Smooth muscle cell (in vitro differentiated cells): ENCODE data around the gene B3GLCT. TPM values are rescaled to one million over a fixed set of nuclear protein-coding genes. Genes with fewer than 3 reads are reported as not detected.

ENCODE experiments used
- DNase-seq: peaks from one replicate; lab custom pipeline; 2025; ENCODE audit not compliant: unreplicated experiment; lab: John Stamatoyannopoulos, UW
- H2AFZ ChIP-seq: fragments of 200-600 bp; sonication (generic); 2 replicates; pipeline ENCODE4 v1.6.0; 2016; ENCODE audit warnings: antibody characterized with exemption, low read depth, mild to moderate bottlenecking
- H3F3A ChIP-seq: fragments of 200-600 bp; sonication (generic); 2 replicates; pipeline ENCODE4 v1.6.0; 2017; ENCODE audit warnings: antibody characterized with exemption, low read depth
- H3K27ac ChIP-seq: fragments of 200-600 bp; sonication (generic); 2 replicates; pipeline ENCODE4 v1.5.1; 2016; ENCODE audit warnings: low read depth, mild to moderate bottlenecking
- H3K27me3 ChIP-seq: fragments of 200-600 bp; sonication (generic); 2 replicates; pipeline ENCODE4 v1.6.1; 2016; ENCODE audit warnings: low read depth, mild to moderate bottlenecking
- H3K36me3 ChIP-seq: fragments of 200-600 bp; sonication (generic); 2 replicates; pipeline ENCODE4 v1.5.1; 2016; ENCODE audit warnings: low read depth
- H3K4me1 ChIP-seq: fragments of 200-600 bp; sonication (generic); 2 replicates; pipeline ENCODE4 v1.5.1; 2016; ENCODE audit warnings: low read depth
- H3K4me2 ChIP-seq: fragments of 200-600 bp; sonication (generic); 2 replicates; pipeline ENCODE4 v1.6.0; 2016; ENCODE audit warnings: mild to moderate bottlenecking
- H3K4me3 ChIP-seq: fragments of 200-600 bp; sonication (generic); 2 replicates; pipeline ENCODE4 v1.5.1; 2016; ENCODE audit warnings: mild to moderate bottlenecking
- H3K79me2 ChIP-seq: fragments of 200-600 bp; sonication (generic); 2 replicates; pipeline ENCODE4 v1.6.0; 2016; ENCODE audit warnings: low read depth, mild to moderate bottlenecking
- H3K9ac ChIP-seq: fragments of 200-600 bp; sonication (generic); 2 replicates; pipeline ENCODE4 v1.6.0; 2016; ENCODE audit warnings: low read depth
- H3K9me3 ChIP-seq: fragments of 200-600 bp; sonication (generic); replicated peaks from 2 replicates; pipeline ENCODE4 v1.5.1; 2016; ENCODE audit warnings: low read depth
- H4K20me1 ChIP-seq: fragments of 200-600 bp; sonication (generic); 2 replicates; pipeline ENCODE4 v1.6.0; 2016; ENCODE audit warnings: low read depth
- WGBS: methylation state at CpG from one replicate; pipeline ENCODE4 v1.1.7; 2016; ENCODE audit warnings: low lambda C conversion rate; 5-methylcytosine and 5-hydroxymethylcytosine counted together
- polyA plus RNA-seq: library from polyadenylated mRNA; unstranded; fragments of >200 nt; fragmentation: Nextera tagmentation; extraction: Ambion mirVana; gene quantifications from 2 replicates; pipeline ENCODE4 v1.2.1, GENCODE V29; 2016
- total RNA-seq: library from RNA; depleted of rRNA; stranded (reverse); fragments of >200 nt; gene quantifications from 2 replicates; pipeline ENCODE4 v1.2.3, GENCODE V29; 2014
- TF ChIP-seq, protein P1 (sequence below): fragments of 200-600 bp; sonication (generic); IDR thresholded peaks from 2 replicates; pipeline ENCODE4 v1.5.1; 2017; ENCODE audit warnings: borderline replicate concordance, mild to moderate bottlenecking, antibody characterized with exemption; ENCODE audit not compliant: insufficient read depth, poor library complexity, severe bottlenecking

B3GLCT gene
- total and polyA plus RNA-seq, 2 experiments from 2014 or later: 8.0 to 17.7 TPM

- Histone ChIP-seq H3F3A (no peaks in the 10 kb centered on the region), H2AFZ (no peak overlapping the region)
- WGBS: 93% methylated on average over 8 of the region's 8 CpGs
Observed at GRCh38 chr13:31179241-31179640, 20.5 kb upstream of the B3GLCT start.

GRCh38 chr13:31179754-31180153 lies 20.0 kb upstream of the B3GLCT start:
- Histone ChIP-seq H3F3A (no peaks in the 10 kb centered on the region), H2AFZ (no peak overlapping the region), H3K9me3 (no peaks in the 10 kb centered on the region), H3K27ac (no peak overlapping the region), H4K20me1 (no peaks in the 10 kb centered on the region), H3K36me3 (no peaks in the 10 kb centered on the region), H3K79me2 (no peaks in the 10 kb centered on the region), H3K4me2 (no peak overlapping the region), H3K27me3 (no peaks in the 10 kb centered on the region), H3K4me3 (no peak overlapping the region), H3K9ac (no peak overlapping the region), H3K4me1 (no peaks in the 10 kb centered on the region)
- TF ChIP-seq, protein P1, sequence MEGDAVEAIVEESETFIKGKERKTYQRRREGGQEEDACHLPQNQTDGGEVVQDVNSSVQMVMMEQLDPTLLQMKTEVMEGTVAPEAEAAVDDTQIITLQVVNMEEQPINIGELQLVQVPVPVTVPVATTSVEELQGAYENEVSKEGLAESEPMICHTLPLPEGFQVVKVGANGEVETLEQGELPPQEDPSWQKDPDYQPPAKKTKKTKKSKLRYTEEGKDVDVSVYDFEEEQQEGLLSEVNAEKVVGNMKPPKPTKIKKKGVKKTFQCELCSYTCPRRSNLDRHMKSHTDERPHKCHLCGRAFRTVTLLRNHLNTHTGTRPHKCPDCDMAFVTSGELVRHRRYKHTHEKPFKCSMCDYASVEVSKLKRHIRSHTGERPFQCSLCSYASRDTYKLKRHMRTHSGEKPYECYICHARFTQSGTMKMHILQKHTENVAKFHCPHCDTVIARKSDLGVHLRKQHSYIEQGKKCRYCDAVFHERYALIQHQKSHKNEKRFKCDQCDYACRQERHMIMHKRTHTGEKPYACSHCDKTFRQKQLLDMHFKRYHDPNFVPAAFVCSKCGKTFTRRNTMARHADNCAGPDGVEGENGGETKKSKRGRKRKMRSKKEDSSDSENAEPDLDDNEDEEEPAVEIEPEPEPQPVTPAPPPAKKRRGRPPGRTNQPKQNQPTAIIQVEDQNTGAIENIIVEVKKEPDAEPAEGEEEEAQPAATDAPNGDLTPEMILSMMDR: no peak
- 90% methylated on average over 5 of the region's 5 CpGs for WGBS
- no peak for DNase-seq

More at GRCh38 chr13:31179241-31179640, 20.5 kb upstream of the B3GLCT start:
- H3K27ac ChIP-seq: no peak overlapping the region
- no peaks in the 10 kb centered on the region for H4K20me1 ChIP-seq
- TF ChIP-seq, protein P1: no peak
- H3K27me3 ChIP-seq: no peaks in the 10 kb centered on the region
- H3K4me3 ChIP-seq: no peak overlapping the region
- no peak overlapping the region for H3K9ac ChIP-seq
- H3K4me2 ChIP-seq: no peak overlapping the region
- H3K9me3 ChIP-seq: no peaks in the 10 kb centered on the region
- no peak for DNase-seq
- H3K36me3 ChIP-seq: no peaks in the 10 kb centered on the region
- no peaks in the 10 kb centered on the region for H3K79me2 ChIP-seq
- no peaks in the 10 kb centered on the region for H3K4me1 ChIP-seq

DNA sequence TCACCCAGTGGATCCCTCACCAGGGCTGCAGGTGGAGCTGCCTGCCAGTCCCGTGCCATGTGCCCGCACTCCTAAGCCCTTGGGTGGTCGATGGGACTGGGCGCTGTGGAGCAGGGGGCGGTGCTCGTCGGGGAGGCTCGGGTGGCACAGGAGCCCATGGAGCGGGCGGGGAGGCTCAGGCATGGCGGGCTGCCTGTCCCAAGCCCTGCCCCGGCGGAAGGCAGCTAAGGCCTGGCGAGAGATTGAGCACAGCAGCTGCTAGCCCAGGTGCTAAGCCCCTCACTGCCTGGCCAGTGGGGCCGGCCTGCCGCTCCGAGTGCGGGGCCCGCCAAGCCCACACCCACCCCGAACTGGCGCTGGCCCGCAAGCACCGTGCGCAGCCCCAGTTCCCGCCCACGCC lies 16.8 kb upstream of the B3GLCT start:
- TF ChIP-seq, protein P1: no peak
- H3K27me3 ChIP-seq: no peaks in the 10 kb centered on the region
- no peak overlapping the region for H3K27ac ChIP-seq
- 98% methylated on average over 19 of the region's 26 CpGs for WGBS
- no peak overlapping the region for H3K4me2 ChIP-seq
- no peaks in the 10 kb centered on the region for H3K79me2 ChIP-seq
- no peak overlapping the region for H2AFZ ChIP-seq
- H4K20me1 ChIP-seq: no peaks in the 10 kb centered on the region
- no peaks in the 10 kb centered on the region for H3K9me3 ChIP-seq
- H3K9ac ChIP-seq: no peak overlapping the region
- H3F3A ChIP-seq: no peaks in the 10 kb centered on the region
- H3K36me3 ChIP-seq: no peaks in the 10 kb centered on the region
- H3K4me3 ChIP-seq: no peak overlapping the region
- no peak for DNase-seq
- no peaks in the 10 kb centered on the region for H3K4me1 ChIP-seq

DNA sequence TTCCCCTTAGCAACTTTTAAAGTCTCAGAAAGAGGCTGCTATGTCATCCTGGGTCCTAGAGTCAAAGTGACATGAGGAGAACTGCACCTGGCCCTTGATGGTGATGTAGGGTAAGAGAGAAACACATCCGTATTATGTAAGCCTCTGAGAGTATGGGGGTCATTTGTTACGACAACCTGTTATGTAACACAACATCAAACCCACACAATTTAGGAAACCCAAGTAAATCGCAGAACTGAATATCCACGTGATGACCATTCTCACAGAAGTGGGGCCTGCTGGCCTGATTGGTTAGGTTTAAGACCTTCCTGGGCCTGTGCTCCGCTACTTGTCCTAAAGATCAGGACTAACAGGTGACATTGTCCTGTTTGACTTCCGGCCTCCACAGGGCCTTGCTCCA lies 15.3 kb upstream of the B3GLCT start:
- Histone ChIP-seq H3K79me2 (no peaks in the 10 kb centered on the region), H3K9me3 (no peaks in the 10 kb centered on the region), H3K4me1 (no peaks in the 10 kb centered on the region), H3F3A (no peaks in the 10 kb centered on the region), H4K20me1 (no peaks in the 10 kb centered on the region), H3K27me3 (no peaks in the 10 kb centered on the region), H3K36me3 (no peaks in the 10 kb centered on the region), H2AFZ (no peak overlapping the region), H3K9ac (no peak overlapping the region), H3K4me2 (no peak overlapping the region), H3K4me3 (no peak overlapping the region), H3K27ac (no peak overlapping the region)
- TF ChIP-seq, protein P1: no peak
- DNase-seq: no peak
- 91% methylated on average over 6 of the region's 6 CpGs for WGBS
